Type B pancreatic cell (in vitro differentiated cells): Measurements from ENCODE around the gene PRKG1. TPM values are rescaled to one million over a fixed set of nuclear protein-coding genes. Genes with fewer than 3 reads are reported as not detected.
"Not testable (repeated sequence)": the region's sequence is repeated elsewhere in the genome, so short reads cannot be mapped to it uniquely, and the experiment has no call there.

Experiments used
- DNase-seq: peaks from one replicate; pipeline ENCODE4 v3.0.0; 2021; ENCODE audit warnings: mixed read lengths; ENCODE audit not compliant: unreplicated experiment; ENCODE audit errors: extremely low spot score
- H3K27ac Mint-ChIP-seq: 2 replicates; pipeline ENCODE4 v1.8.0; 2021; ENCODE audit warnings: mild to moderate bottlenecking, mixed read lengths
- H3K27me3 Mint-ChIP-seq: 2 replicates; pipeline ENCODE4 v1.8.0; 2021; ENCODE audit warnings: mixed read lengths
- H3K36me3 Mint-ChIP-seq: 2 replicates; pipeline ENCODE4 v1.8.0; 2021; ENCODE audit warnings: mixed read lengths
- H3K4me1 Mint-ChIP-seq: one replicate; pipeline ENCODE4 v1.8.0; 2021; ENCODE audit warnings: mixed read lengths; ENCODE audit not compliant: unreplicated experiment
- H3K4me3 Mint-ChIP-seq: 2 replicates; pipeline ENCODE4 v1.8.0; 2021; ENCODE audit warnings: mild to moderate bottlenecking, mixed read lengths
- H3K9me3 Mint-ChIP-seq: 2 replicates; pipeline ENCODE4 v1.8.0; 2021; ENCODE audit warnings: mixed read lengths
- CTCF ChIP-seq: fragments of 200-600 bp; sonication (generic); conservative IDR thresholded peaks from 2 replicates; pipeline ENCODE4 v1.5.0; 2021; ENCODE audit warnings: antibody characterized with exemption, mild to moderate bottlenecking
- total RNA-seq: library from RNA; stranded (reverse); gene quantifications from 2 replicates; pipeline ENCODE4 v1.2.1, GENCODE V29; 2021; ENCODE audit warnings: low replicate concordance

PRKG1 gene
- total RNA-seq, 1 donor from 2014 or later, result 12.3 TPM

GRCh38 chr10:52239771-52240170, 1165.5 kb downstream of the PRKG1 start:
- Mint-ChIP-seq H3K4me1 (no peaks in the 10 kb centered on the region), H3K36me3 (no peaks in the 10 kb centered on the region), H3K27ac (no peak overlapping the region), H3K9me3 (no peaks in the 10 kb centered on the region), H3K4me3 (no peak overlapping the region), H3K27me3 (no peaks in the 10 kb centered on the region)
- no peak for DNase-seq
- TF ChIP-seq CTCF, result no peak

- Mint-ChIP-seq H3K9me3 (no peaks in the 10 kb centered on the region), H3K36me3 (no peaks in the 10 kb centered on the region)
Measured at GRCh38 chr10:52245547-52245946, 1171.3 kb downstream of the PRKG1 start.

GRCh38 chr10:52247929-52248328, 1173.6 kb downstream of the PRKG1 start:
- H3K27ac Mint-ChIP-seq, H3K4me1 Mint-ChIP-seq, H3K27me3 Mint-ChIP-seq, H3K4me3 Mint-ChIP-seq, H3K36me3 Mint-ChIP-seq, DNase-seq, H3K9me3 Mint-ChIP-seq: not testable (repeated sequence)

More at GRCh38 chr10:52245547-52245946, 1171.3 kb downstream of the PRKG1 start:
- H3K4me1 Mint-ChIP-seq, result no peaks in the 10 kb centered on the region
- H3K27ac Mint-ChIP-seq, result no peak overlapping the region
- DNase-seq, result no peak
- no peaks in the 10 kb centered on the region for H3K27me3 Mint-ChIP-seq
- TF ChIP-seq CTCF, result no peak
- H3K4me3 Mint-ChIP-seq, result no peak overlapping the region

GRCh38 chr10:52248697-52249306, 1174.5 kb downstream of the PRKG1 start:
- Mint-ChIP-seq H3K4me1 (no peaks in the 10 kb centered on the region), H3K9me3 (no peaks in the 10 kb centered on the region), H3K36me3 (no peaks in the 10 kb centered on the region), H3K27ac (no peak overlapping the region), H3K27me3 (no peaks in the 10 kb centered on the region), H3K4me3 (no peak overlapping the region)
- no peak for TF ChIP-seq CTCF
- no peak for DNase-seq

GRCh38 chr10:52249850-52250395, 1175.6 kb downstream of the PRKG1 start:
- Mint-ChIP-seq H3K27me3 (no peaks in the 10 kb centered on the region), H3K4me3 (no peak overlapping the region), H3K36me3 (no peaks in the 10 kb centered on the region), H3K4me1 (no peaks in the 10 kb centered on the region), H3K27ac (no peak overlapping the region), H3K9me3 (no peaks in the 10 kb centered on the region)
- no peak for TF ChIP-seq CTCF
- no peak for DNase-seq

GRCh38 chr10:52250510-52250909, 1176.2 kb downstream of the PRKG1 start:
- H3K4me1 Mint-ChIP-seq, result no peaks in the 10 kb centered on the region
- no peak for DNase-seq
- H3K9me3 Mint-ChIP-seq, result no peaks in the 10 kb centered on the region
- no peak for TF ChIP-seq CTCF
- H3K27me3 Mint-ChIP-seq, result no peaks in the 10 kb centered on the region
- H3K27ac Mint-ChIP-seq, result no peak overlapping the region
- H3K36me3 Mint-ChIP-seq, result no peaks in the 10 kb centered on the region
- H3K4me3 Mint-ChIP-seq, result no peak overlapping the region
